OCI-LY3 (cell line): ENCODE measurements around the gene ZFYVE28.

Experiments used
- CTCF ChIP-seq: fragments of 200-600, 300-600 bp; sonication (generic); IDR thresholded peaks from 2 replicates; pipeline ENCODE4 v1.5.1; 2014; ENCODE audit warnings: antibody characterized with exemption, low read length, low read depth
- EZH2phosphoT487 ChIP-seq: fragments of 200-600 bp; shearing (Covaris generic); IDR thresholded peaks from 2 replicates; pipeline ENCODE4 v1.6.1; 2018; ENCODE audit warnings: antibody characterized with exemption, mixed run types, low read depth

GRCh38 chr4:2269206-2269531, 149.3 kb downstream of the ZFYVE28 start:
- TF ChIP-seq CTCF (no peak), EZH2phosphoT487 (no peak)
